Measurements from ENCODE around the gene THSD7B. TPM values are rescaled to one million over a fixed set of nuclear protein-coding genes. Genes with fewer than 3 reads are reported as not detected.
"Not testable (repeated sequence)": the region's sequence is repeated elsewhere in the genome, so short reads cannot be mapped to it uniquely, and the experiment has no call there.

Gene THSD7B
- total RNA-seq, 1 experiment from 2014 or later: not detected

GRCh38 chr2:137039482-137040152 lies 274.3 kb downstream of the THSD7B start:
- no peak for DNase-seq (ENCODE audit: low read depth)

GRCh38 chr2:137047369-137047768 lies 282.0 kb downstream of the THSD7B start:
- DNase-seq (ENCODE audit: low read depth): no peak

- no peak for DNase-seq (ENCODE audit: low read depth)
Measured at GRCh38 chr2:137048455-137048854, 283.1 kb downstream of the THSD7B start.

GRCh38 chr2:137049518-137049917 lies 284.2 kb downstream of the THSD7B start:
- DNase-seq (ENCODE audit: low read depth): no peak

GRCh38 chr2:137050949-137051348 lies 285.6 kb downstream of the THSD7B start:
- no peak for DNase-seq (ENCODE audit: low read depth)

GRCh38 chr2:137051778-137052398 lies 286.5 kb downstream of the THSD7B start:
- DNase-seq (ENCODE audit: low read depth): no peak

- no peak for DNase-seq (ENCODE audit: low read depth)
Measured at GRCh38 chr2:137056704-137057103, 291.4 kb downstream of the THSD7B start.

- not testable (repeated sequence) for DNase-seq (ENCODE audit: low read depth)
Measured at GRCh38 chr2:137076111-137076765, 310.9 kb downstream of the THSD7B start.

GRCh38 chr2:137091704-137092103 lies 326.4 kb downstream of the THSD7B start:
- no peak for DNase-seq (ENCODE audit: low read depth)

- DNase-seq (ENCODE audit: low read depth): no peak
Measured at GRCh38 chr2:137093116-137093515, 327.8 kb downstream of the THSD7B start.

GRCh38 chr2:137096187-137096586 lies 330.8 kb downstream of the THSD7B start:
- DNase-seq (ENCODE audit: low read depth): no peak

- DNase-seq (ENCODE audit: low read depth): no peak
Measured at GRCh38 chr2:137096693-137097092, 331.3 kb downstream of the THSD7B start.

- not testable (repeated sequence) for DNase-seq (ENCODE audit: low read depth)
Measured at GRCh38 chr2:137101814-137102213, 336.5 kb downstream of the THSD7B start.

- DNase-seq (ENCODE audit: low read depth): no peak
Measured at GRCh38 chr2:137107904-137108303, 342.6 kb downstream of the THSD7B start.

- DNase-seq (ENCODE audit: low read depth): no peak
Measured at GRCh38 chr2:137111896-137112295, 346.6 kb downstream of the THSD7B start.

- no peak for DNase-seq (ENCODE audit: low read depth)
Measured at GRCh38 chr2:137115081-137115794, 349.9 kb downstream of the THSD7B start.

- DNase-seq (ENCODE audit: low read depth): no peak
Measured at GRCh38 chr2:137115795-137116089, 350.4 kb downstream of the THSD7B start.

GRCh38 chr2:137117385-137117784 lies 352.0 kb downstream of the THSD7B start:
- DNase-seq (ENCODE audit: low read depth): no peak

- DNase-seq (ENCODE audit: low read depth): no peak
Measured at GRCh38 chr2:137118140-137118539, 352.8 kb downstream of the THSD7B start.

GRCh38 chr2:137123226-137123625 lies 357.9 kb downstream of the THSD7B start:
- DNase-seq (ENCODE audit: low read depth): no peak

GRCh38 chr2:137133225-137133624 lies 367.9 kb downstream of the THSD7B start:
- DNase-seq (ENCODE audit: low read depth): no peak

- no peak for DNase-seq (ENCODE audit: low read depth)
Measured at GRCh38 chr2:137138263-137138662, 372.9 kb downstream of the THSD7B start.

GRCh38 chr2:137151731-137152130 lies 386.4 kb downstream of the THSD7B start:
- DNase-seq (ENCODE audit: low read depth): no peak
